HL-60/S4 (cell line): ENCODE results near the gene BAD.

Experiments
- in situ Hi-C: fragments of 300-500 bp; cut with MboI; formaldehyde crosslinking; loops from 2 replicates; pipeline ENCODE4 v1.14.3; 2022; ENCODE audit warnings: low sequenced_read_pairs

The BAD gene

DNA sequence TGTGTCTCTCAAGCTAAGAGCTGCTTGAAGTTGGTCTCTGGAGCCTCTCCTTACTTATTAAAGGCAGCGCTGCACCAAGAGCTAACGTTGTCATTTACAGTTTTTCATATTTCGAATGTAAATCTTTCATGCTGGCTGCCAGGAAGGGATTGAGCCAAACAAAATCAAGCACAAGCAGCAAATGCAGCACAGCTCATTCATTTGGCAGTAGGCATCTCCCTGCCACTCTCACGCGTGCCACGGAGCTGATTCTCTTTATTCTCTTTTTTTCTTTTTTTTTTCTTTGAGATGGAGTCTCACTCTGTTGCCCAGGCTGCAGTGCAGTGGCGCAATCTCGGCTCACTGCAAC lies 51.5 kb downstream of the BAD start:
- in situ Hi-C loops: no loop called here

DNA sequence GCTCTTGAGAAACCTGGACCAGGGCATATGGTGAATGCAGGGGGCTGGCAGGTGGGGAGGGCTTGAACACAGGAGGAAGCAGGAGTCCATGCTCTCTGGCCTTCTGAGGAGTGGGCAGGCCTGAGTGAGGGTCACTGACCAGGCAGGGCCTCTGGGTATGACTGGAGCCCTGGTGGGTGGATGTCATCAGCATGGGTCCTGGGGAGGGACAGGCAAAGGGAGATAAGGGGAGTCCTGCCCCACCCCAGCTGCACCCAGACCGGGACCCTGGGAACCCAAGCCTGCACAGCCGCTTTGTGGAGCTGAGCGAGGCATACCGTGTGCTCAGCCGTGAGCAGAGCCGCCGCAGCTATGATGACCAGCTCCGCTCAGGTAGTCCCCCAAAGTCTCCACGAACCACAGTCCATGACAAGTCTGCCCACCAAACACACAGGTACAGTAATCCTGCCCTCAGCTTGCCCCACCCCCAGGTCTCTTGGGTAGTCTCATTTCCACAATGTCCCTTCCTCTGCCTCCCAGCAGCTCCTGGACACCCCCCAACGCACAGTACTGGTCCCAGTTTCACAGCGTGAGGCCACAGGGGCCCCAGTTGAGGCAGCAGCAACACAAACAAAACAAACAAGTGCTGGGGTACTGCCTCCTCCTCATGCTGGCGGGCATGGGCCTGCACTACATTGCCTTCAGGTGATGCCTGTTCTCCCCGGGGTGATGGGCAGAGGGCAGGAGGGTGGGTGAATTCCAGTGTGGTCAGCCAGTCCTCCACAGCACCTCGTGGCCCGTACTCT lies 52.1 kb downstream of the BAD start:
- in situ Hi-C loops: no loop called here

DNA sequence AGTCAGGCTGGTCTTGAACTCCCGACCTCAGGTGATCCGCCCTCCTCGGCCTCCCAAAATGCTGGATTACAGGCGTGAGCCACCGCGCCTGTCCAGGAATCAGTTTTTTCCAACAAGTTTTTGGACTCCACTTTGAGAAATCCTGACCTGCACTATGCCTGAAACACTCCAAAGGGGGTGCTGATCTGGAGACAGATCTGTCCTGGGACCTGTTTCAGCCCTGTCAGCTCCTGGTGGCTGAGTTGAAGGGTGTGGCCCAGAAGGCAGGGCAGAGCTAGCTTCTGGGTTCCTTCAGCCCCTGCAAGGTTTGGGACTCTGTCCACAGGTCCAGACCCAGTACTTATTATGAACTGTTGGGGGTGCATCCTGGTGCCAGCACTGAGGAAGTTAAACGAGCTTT lies 52.9 kb downstream of the BAD start:
- in situ Hi-C loops: no loop called here

DNA sequence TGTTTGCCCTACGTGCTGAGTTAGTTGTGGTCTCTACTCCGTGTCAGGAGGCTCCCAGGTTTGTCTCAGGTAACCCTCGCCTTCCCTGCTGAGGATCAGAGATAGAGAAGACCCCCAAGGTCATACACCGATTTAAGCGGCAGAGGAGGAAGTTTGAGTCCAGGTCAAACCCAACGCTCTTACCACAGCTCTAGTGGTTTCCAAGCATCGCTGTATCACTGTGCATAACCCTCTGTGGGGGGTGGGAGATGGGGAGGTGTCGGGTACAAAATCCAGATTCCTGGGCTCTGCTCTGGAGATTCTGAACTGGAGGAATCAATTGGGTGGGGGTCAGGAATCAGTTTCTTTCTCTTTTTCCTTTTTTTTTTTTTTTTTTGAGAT lies 53.5 kb downstream of the BAD start:
- in situ Hi-C loops: no loop called here

DNA sequence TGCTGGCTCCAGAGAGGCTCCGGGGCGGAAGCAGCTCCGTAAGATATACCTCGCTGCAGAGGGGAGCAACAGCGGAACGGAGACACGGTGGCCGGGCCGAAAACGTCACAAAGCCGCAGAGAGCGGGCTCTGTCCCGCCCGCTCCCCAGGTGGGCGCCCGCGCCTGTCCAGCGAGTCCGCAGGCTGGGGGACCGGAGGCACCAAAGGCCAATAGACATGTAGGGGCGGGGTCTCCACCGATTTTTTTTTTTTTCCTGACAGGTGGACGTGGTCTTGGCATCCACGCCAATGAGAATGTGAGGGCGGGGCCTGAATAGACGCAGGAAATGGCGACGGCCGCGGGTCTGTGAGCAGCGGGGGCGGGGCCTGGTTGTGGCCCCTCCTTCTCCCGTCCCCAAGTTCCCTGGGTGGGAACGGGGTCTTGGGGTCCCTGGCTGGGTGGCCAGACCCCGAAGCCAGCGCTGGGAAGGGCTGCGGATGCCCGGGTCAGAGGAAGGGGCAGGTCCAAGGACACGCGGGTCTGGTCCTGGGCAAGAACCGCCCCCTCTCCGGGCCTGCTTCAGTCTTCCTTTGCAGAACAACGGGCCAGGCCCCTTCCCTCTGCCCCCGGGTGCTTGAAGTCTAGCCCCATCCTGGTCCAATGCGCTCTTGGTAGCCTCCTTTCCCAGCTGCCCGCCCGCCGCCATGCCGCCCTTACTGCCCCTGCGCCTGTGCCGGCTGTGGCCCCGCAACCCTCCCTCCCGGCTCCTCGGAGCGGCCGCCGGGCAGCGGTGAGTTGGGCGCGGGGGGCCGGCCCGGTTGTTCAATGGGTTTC lies 54.1 kb downstream of the BAD start, which contains the start of gene DNAJC4:
Gene DNAJC4 (plus strand): TSS at position 378 of the 814 bp plus-strand sequence. CDS start 307 bp downstream, at position 685.
- in situ Hi-C loops: no loop called here

DNA sequence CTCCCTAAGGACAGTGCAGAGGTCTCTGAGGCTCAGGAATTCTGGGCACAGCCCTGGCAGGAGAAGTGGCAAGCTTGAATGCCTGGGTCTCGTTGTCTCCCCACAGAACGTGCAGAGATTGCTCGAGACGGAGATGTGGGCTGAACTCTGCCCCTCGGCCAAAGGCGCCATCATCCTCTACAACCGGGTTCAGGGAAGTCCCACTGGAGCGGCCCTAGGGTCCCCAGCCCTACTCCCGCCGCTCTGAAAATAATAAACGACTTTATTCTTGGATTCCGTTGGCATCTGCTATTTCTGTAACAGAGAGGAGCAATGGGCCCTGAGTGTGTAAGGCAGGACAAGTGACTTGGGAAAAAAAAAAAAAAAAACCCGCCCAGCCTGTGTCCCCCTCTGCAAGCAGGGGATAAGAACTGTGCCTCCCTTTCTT lies 54.7 kb downstream of the BAD start:
- in situ Hi-C loops: no loop called here

DNA sequence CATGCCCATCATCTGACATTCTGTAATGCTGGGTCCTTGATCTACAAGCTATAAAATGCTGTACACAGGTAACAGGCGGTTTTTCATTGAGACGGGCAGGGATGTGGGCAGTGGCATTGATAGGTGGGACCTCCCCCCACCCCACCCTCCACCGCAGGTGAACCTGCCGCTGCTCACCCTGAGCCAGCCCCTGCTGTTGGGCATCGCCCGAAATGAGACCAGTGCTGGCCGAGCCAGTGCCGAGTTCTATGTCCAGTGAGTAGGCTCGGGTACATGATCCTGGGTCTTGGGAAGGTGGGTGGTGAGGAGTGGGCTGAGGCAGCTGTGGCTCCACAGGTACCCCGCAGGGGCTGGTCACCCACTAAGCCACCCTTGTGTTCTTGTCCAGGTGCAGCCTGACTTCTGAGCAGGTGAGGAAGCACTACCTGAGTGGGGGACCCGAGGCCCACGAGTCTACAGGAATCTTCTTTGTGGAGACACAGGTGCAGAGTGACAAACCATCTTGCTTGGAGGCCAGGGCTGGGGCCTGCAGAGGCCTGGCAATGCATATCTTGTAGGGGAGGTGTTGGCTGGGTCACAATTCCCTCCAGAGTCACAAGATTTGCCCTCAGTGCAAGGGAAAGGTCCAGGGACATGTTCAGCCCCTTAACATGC lies 55.2 kb downstream of the BAD start:
- in situ Hi-C loops: no loop called here

DNA sequence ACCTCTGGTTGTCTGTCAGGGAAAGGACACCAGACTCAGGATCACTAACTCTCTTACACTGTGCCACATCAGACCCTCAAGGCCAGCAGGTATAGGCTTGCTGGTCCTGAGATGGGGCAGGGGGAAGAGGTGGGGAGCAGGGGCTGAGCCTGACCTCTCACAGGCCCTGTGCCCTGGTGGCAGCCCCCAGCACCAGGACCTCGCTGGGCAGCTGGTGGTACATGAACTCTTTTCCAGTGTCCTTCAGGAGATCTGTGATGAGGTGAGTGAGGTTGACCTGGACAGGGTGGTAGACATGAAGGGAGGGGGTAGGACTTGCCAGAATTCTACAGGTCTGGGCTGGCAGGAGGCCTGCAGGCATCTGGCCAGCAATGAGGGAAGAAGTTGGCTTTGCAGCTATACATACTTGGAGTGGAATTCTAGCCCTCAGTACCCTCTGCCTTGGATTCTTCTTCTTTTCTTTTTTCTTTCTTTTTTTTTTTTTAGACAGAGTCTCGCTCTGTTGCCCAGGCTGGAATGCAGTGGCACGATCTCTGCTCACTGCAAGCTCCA lies 57.0 kb downstream of the BAD start:
- in situ Hi-C loops: no loop called here

DNA sequence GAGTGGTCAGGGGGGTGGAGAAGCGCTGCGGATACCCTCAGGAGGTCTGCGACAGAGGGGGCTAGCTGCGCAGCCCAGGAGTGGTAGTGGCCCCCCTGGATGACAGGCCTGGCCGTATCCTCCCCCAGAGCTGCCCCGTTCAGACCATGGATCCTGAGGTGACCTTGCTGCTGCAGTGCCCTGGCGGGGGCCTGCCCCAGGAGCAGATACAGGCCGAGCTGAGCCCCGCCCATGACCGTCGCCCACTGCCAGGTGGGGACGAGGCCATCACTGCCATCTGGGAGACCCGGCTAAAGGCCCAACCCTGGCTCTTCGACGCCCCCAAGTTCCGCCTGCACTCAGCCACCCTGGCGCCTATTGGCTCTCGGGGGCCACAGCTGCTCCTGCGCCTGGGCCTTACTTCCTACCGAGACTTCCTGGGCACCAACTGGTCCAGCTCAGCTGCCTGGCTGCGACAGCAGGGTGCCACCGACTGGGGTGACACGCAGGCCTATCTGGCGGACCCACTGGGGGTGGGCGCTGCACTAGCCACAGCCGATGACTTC lies 57.9 kb downstream of the BAD start:
- in situ Hi-C loops: no loop called here

DNA sequence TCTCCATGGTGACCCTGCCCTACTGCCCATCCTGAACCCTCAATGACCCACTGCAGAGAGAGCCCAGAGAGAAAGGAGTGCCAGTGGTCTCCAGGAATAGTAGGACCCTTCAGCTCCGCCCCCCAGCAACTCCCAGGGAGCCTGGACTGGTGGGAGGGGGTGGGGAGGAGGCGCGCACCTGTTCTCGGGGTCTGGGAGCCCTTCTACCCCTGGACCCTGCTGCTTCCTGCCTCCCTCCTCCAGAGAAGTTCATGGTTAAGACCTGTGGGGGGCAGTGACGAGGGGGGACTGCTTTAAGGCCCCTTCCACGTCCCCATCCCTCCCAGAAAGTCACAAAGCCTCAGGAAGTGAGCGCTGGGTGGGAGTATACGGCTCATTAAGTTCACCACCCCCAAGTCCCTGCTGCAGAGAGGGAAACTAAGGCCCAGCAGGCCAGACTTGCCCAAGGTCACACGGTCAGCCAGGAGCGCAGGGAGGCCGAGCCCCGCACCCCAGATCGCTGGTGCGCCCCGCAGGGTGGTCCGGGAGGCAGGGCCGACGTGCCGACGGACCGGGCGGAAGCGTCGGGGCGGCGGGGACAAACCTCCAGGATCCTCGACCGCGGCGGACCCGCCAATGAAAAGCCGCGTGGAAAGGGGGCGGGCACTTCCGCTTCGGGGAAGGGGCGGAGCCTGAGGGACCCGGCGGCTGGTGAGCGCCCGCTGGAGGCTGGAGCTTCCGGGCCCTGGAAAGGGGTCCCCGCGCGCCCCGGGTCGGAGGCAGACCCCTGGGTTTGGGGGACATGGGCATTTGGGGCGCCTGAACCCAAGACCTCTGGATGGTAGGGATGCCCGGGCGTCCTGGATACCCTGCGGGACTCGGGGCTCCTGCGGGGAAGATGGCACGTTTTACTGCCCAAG lies 58.6 kb downstream of the BAD start, which contains the start of the genes NUDT22 and TRPT1:
Gene NUDT22 (plus strand): TSS at position 667 of the 899 bp plus-strand sequence. CDS start 379 bp downstream, outside the sequence.
Gene TRPT1 (minus strand): TSS at position 579 of the 899 bp plus-strand sequence. CDS start 326 bp downstream, at position 253.
- in situ Hi-C loops: no loop called here

DNA sequence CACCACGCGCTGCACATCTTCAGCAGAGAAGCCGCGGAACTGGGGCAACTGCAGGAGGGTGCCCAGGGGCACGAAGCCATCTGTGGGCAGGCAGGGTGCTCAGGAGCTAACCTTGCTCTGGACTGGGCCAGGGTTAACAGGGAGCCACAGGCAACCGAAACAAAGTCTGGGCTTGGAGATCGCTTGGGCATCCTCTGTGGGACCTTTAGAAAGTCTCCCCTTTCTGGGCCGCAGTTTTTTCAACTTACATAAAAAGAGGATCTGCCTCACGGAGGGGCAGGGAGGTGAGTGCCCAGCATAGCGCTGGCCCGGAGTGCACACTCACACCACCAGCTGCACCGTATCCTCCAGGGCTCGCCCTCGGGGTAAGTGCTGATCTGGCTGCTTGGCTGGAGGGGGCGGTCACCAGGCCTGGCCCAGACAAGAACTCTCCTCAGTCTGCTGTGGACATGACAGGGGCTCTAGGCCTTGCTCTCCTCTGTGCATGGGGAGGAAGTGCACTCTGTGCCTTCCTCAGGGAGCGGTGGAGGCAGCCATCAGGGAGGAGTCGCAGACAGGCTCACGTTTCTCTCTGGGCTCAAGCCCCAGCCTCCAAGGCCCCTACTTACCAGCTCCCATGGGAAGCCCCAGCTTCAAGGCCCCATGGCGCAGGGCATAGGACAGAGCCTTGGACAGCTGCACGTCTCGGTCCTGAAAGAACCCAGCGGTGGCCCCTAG lies 59.4 kb downstream of the BAD start:
- in situ Hi-C loops: no loop called here

DNA sequence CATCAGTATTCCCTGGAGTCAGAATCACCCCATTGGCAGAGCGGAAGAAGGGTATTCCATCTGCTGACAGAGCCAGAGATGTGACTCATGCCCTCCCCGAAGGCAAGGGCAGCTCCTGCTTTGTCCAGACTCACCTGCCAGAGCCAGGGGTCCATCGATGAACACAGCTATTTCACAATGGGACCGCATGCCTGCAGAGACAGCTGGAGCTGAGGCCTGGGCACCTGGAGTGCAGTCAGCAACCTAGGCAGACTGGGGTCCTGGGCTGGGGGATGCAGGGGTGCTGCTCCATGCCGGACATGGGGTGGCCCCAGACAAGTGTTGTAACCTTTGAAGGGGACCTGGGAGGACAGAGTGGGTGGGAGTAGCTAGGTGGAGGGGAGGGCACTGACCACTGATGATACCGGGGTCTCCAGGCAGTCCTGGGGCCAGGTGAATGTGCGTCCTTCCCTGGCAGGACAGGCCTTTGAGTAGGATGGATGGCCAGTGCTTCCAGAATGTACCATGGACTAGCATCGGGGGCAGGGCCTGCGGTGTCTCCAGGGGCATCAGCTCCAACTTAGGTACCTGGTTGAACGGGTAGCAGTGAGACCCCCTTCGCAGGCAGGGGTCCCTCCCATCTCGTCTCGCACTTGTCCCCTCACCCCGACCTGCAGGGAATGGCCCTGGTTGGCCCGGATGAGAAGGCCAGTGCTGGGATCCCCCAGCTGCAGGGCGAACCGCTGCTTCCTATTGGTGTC lies 60.1 kb downstream of the BAD start:
- in situ Hi-C loops: no loop called here

DNA sequence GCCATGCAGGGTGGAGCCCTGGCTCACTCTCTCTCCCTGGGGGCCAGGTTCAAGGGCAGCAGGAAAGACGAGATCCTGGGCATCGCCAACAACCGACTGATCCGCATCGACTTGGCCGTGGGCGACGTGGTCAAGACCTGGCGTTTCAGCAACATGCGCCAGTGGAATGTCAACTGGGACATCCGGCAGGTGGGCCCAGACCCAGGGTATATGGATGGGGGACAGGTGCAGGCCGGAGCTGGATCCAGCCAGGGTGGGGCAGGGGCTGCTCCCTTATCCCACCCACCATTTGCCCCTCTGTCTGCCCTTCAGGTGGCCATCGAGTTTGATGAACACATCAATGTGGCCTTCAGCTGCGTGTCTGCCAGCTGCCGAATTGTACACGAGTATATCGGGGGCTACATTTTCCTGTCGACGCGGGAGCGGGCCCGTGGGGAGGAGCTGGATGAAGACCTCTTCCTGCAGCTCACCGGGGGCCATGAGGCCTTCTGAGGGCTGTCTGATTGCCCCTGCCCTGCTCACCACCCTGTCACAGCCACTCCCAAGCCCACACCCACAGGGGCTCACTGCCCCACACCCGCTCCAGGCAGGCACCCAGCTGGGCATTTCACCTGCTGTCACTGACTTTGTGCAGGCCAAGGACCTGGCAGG lies 61.3 kb downstream of the BAD start:
- in situ Hi-C loops: no loop called here

DNA sequence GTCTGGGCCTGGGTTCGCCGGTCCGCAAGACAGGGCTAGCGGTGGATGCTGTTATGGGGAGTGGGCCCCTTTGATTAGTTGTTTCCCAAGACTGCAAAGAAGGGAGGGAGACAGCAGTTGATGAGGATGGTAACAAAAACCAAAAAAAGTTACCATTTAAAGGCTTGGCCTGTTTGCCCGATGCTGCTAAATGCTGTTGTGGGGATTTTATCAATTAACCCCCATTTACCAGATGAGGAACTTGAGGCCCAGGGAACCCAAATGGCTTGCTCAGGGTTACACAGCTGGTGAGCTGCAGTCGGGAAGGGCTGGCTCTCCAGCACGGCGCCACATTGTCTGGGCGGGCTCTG lies 61.8 kb downstream of the BAD start:
- in situ Hi-C loops: no loop called here

DNA sequence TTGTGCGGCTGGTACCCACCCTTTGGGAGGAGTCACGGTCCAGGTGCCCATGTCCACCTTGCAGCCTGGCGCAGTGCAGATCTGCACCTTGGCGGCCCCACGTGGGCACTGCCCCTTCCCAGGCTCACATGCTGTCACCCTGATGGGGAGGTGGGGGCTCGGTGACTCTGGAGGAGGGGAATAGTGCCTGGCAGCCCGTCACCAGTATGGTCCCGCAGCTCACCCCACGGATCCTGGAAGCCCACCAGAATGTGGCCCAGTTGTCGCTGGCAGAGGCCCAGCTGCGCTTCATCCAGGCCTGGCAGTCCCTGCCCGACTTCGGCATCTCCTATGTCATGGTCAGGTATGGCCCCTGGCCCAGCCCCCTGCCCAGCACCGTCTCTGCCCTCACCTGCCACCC lies 63.7 kb downstream of the BAD start:
- in situ Hi-C loops: no loop called here

DNA sequence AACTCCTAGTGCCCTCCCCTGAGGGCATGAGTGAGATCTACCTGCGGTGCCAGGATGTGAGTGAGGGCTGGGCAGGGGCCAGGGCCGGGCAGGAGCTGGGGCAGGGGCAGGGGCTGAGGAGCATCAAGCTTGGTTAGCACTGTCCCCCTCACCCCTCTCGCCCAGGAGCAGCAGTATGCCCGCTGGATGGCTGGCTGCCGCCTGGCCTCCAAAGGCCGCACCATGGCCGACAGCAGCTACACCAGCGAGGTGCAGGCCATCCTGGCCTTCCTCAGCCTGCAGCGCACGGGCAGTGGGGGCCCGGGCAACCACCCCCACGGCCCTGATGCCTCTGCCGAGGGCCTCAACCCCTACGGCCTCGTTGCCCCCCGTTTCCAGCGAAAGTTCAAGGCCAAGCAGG lies 64.2 kb downstream of the BAD start:
- in situ Hi-C loops: no loop called here
